ENCODE results near the gene HNRNPD.

GRCh38 chr4:82421796-82422560, 48.2 kb upstream of the HNRNPD start:
- TF ChIP-seq CTCF (IDR thresholded peaks at IDR 0.05), result no peak
- TF ChIP-seq POLR2A (IDR thresholded peaks at IDR 0.05), result no peak
